ENCODE results near the gene OSBPL8. TPM values are rescaled to one million over a fixed set of nuclear protein-coding genes. Genes with fewer than 3 reads are reported as not detected.

Gene OSBPL8
- total RNA-seq, 2 experiments from 2014 or later = 25.0 to 61.3 TPM

GRCh38 chr12:76413121-76413520 is 146.4 kb downstream of the OSBPL8 start:
- Histone ChIP-seq H3K4me3 (ENCODE audit: low read depth, low read length, poor library complexity, severe bottlenecking) (no peak overlapping the region), H3K4me1 (ENCODE audit: insufficient read depth, low read length, poor library complexity, severe bottlenecking) (no peaks in the 10 kb centered on the region), H4K20me1 (ENCODE audit: insufficient read depth, low read length) (no peaks in the 10 kb centered on the region; the same call in 1 of the 2 replicates), H3K36me3 (ENCODE audit: insufficient read depth, low read length) (no peaks in the 10 kb centered on the region), H2AFZ (ENCODE audit: low read length) (no peak overlapping the region), H3K79me2 (ENCODE audit: insufficient read depth, low read depth, low read length) (no peaks in the 10 kb centered on the region), H3K9me3 (ENCODE audit: low read length) (no peaks in the 10 kb centered on the region), H3K4me2 (ENCODE audit: low read length) (no peak overlapping the region), H3K9me2 (ENCODE audit: insufficient read depth, low read length) (no peaks in the 10 kb centered on the region), H3K27ac (ENCODE audit: low read depth, low read length, poor library complexity, severe bottlenecking) (no peak overlapping the region)
- no TSS peak for BruUV-seq (replicated peaks)
- intact Hi-C loops (cut with micrococcal nuclease; ENCODE audit: unreplicated experiment) = no loop called here
- TF ChIP-seq EZH2phosphoT487 (IDR thresholded peaks at IDR 0.05; ENCODE audit: borderline replicate concordance, low read depth, low read length) (no peak), CTCF (conservative IDR thresholded peaks at IDR 0.05; ENCODE audit: low read length) (no peak)
- no peak for DNase-seq (ENCODE audit: low spot score)
- POLR2A ChIA-PET = no interaction called here
- CTCF ChIA-PET (ENCODE audit: unreplicated experiment) = no interaction called here

- H3K9me2 ChIP-seq (ENCODE audit: insufficient read depth, low read length) = no peaks in the 10 kb centered on the region
- H2AFZ ChIP-seq (ENCODE audit: low read length) = no peak overlapping the region
- H3K27ac ChIP-seq (ENCODE audit: low read depth, low read length, poor library complexity, severe bottlenecking) = no peak overlapping the region
- BruUV-seq (replicated peaks) = no TSS peak
- 0 out of 2 replicates have a peak, but pooled peaks cover 4% of the 10 kb centered on the region for H3K36me3 ChIP-seq (ENCODE audit: insufficient read depth, low read length)
- TF ChIP-seq CTCF (conservative IDR thresholded peaks at IDR 0.05; ENCODE audit: low read length) = no peak
- no peak for TF ChIP-seq EZH2phosphoT487 (IDR thresholded peaks at IDR 0.05; ENCODE audit: borderline replicate concordance, low read depth, low read length)
- H3K79me2 ChIP-seq (ENCODE audit: insufficient read depth, low read depth, low read length) = no peaks in the 10 kb centered on the region
- DNase-seq (ENCODE audit: low spot score) = no peak
- intact Hi-C loops (cut with micrococcal nuclease; ENCODE audit: unreplicated experiment) = no loop called here
- no peak overlapping the region for H3K4me3 ChIP-seq (ENCODE audit: low read depth, low read length, poor library complexity, severe bottlenecking)
- POLR2A ChIA-PET = interaction anchor here (0.8 kb wide), 1 partner anchor 32 kb away, joined by 3 read pairs; no protein-coding TSS in a partner anchor
- H4K20me1 ChIP-seq (ENCODE audit: insufficient read depth, low read length) = no peaks in the 10 kb centered on the region; the same call in 1 of the 2 replicates
- no peak overlapping the region for H3K4me2 ChIP-seq (ENCODE audit: low read length)
- no peaks in the 10 kb centered on the region for H3K4me1 ChIP-seq (ENCODE audit: insufficient read depth, low read length, poor library complexity, severe bottlenecking)
- CTCF ChIA-PET (ENCODE audit: unreplicated experiment) = no interaction called here
- H3K9me3 ChIP-seq (ENCODE audit: low read length) = no peaks in the 10 kb centered on the region
These were observed 148.8 kb downstream of the OSBPL8 start for GRCh38 chr12:76410781-76411180.

- Histone ChIP-seq H3K9me2 (ENCODE audit: insufficient read depth, low read length) (no peaks in the 10 kb centered on the region), H3K4me1 (ENCODE audit: insufficient read depth, low read length, poor library complexity, severe bottlenecking) (no peaks in the 10 kb centered on the region), H3K36me3 (ENCODE audit: insufficient read depth, low read length) (0 out of 2 replicates have a peak, but pooled peaks cover 4% of the 10 kb centered on the region), H3K9me3 (ENCODE audit: low read length) (no peaks in the 10 kb centered on the region), H3K79me2 (ENCODE audit: insufficient read depth, low read depth, low read length) (no peaks in the 10 kb centered on the region), H4K20me1 (ENCODE audit: insufficient read depth, low read length) (no peaks in the 10 kb centered on the region; the same call in 1 of the 2 replicates), H3K4me2 (ENCODE audit: low read length) (no peak overlapping the region), H3K4me3 (ENCODE audit: low read depth, low read length, poor library complexity, severe bottlenecking) (no peak overlapping the region), H3K27ac (ENCODE audit: low read depth, low read length, poor library complexity, severe bottlenecking) (no peak overlapping the region), H2AFZ (ENCODE audit: low read length) (no peak overlapping the region)
- intact Hi-C loops (cut with micrococcal nuclease; ENCODE audit: unreplicated experiment) = no loop called here
- TF ChIP-seq CTCF (conservative IDR thresholded peaks at IDR 0.05; ENCODE audit: low read length) = no peak
- DNase-seq (ENCODE audit: low spot score) = no peak
- POLR2A ChIA-PET = interaction anchor here (0.7 to 0.8 kb wide), 2 partner anchors 18 to 33 kb away, joined by 3 read pairs; no protein-coding TSS in a partner anchor
- no TSS peak for BruUV-seq (replicated peaks)
- CTCF ChIA-PET (ENCODE audit: unreplicated experiment) = no interaction called here
These were observed 149.2 kb downstream of the OSBPL8 start for GRCh38 chr12:76410371-76410770.
